GM23338 (cell line): ENCODE measurements around the gene HERC2. TPM values are rescaled to one million over a fixed set of nuclear protein-coding genes. Genes with fewer than 3 reads are reported as not detected.

Experiments
- ATAC-seq: fragments of 200-7000 bp; cut with Tn5 transposase; 3 replicates; pipeline ENCODE4 v1.9.1; 2020
- DNase-seq: peaks from one replicate; pipeline ENCODE4 v3.0.0-alpha.2; 2015; ENCODE audit warnings: low spot score
- H2AFZ ChIP-seq: fragments of 200-600 bp; sonication (generic); 2 replicates; pipeline ENCODE4 v1.8.0; 2016; ENCODE audit warnings: antibody characterized with exemption, mild to moderate bottlenecking, moderate library complexity
- H3F3A ChIP-seq: fragments of 200-600 bp; sonication (generic); replicated peaks from 2 replicates; pipeline ENCODE4 v1.8.0; 2017; ENCODE audit warnings: antibody characterized with exemption, mixed run types, low read depth
- H3K27ac ChIP-seq: fragments of 200-600 bp; sonication (generic); 2 replicates; pipeline ENCODE4 v1.6.1; 2016; ENCODE audit warnings: low read depth
- H3K27me3 ChIP-seq: fragments of 200-600 bp; sonication (generic); 2 replicates; pipeline ENCODE4 v1.8.0; 2016; ENCODE audit warnings: mild to moderate bottlenecking, mixed run types, moderate library complexity; ENCODE audit not compliant: insufficient read depth
- H3K36me3 ChIP-seq: fragments of 200-600 bp; sonication (generic); 2 replicates; pipeline ENCODE4 v1.8.0; 2016; ENCODE audit warnings: mild to moderate bottlenecking; ENCODE audit not compliant: insufficient read depth
- H3K4me1 ChIP-seq: fragments of 200-600 bp; sonication (generic); 2 replicates; pipeline ENCODE4 v1.8.0; 2016; ENCODE audit warnings: mild to moderate bottlenecking, moderate library complexity; ENCODE audit not compliant: insufficient read depth
- H3K4me2 ChIP-seq: fragments of 200-600 bp; sonication (generic); 2 replicates; pipeline ENCODE4 v1.7.1; 2017; ENCODE audit warnings: mixed run types
- H3K4me3 ChIP-seq: fragments of 200-600 bp; sonication (generic); 2 replicates; pipeline ENCODE4 v1.6.1; 2016; ENCODE audit warnings: mixed run types
- H3K79me2 ChIP-seq: fragments of 200-600 bp; sonication (generic); replicated peaks from 2 replicates; pipeline ENCODE4 v1.8.0; 2017; ENCODE audit warnings: mild to moderate bottlenecking; ENCODE audit not compliant: insufficient read depth
- H3K9me2 ChIP-seq: fragments of 200-600 bp; sonication (generic); 2 replicates; pipeline ENCODE4 v1.8.0; 2017; ENCODE audit not compliant: insufficient read depth
- H4K20me1 ChIP-seq: fragments of 200-600 bp; sonication (generic); replicated peaks from 2 replicates; pipeline ENCODE4 v1.8.0; 2017; ENCODE audit warnings: mild to moderate bottlenecking; ENCODE audit not compliant: insufficient read depth
- H3K27ac Mint-ChIP-seq: 2 replicates; pipeline ENCODE4 v1.8.0; 2020; ENCODE audit warnings: inconsistent platforms, mild to moderate bottlenecking, moderate library complexity, mixed read lengths
- H3K27me3 Mint-ChIP-seq: 3 replicates; pipeline ENCODE4 v1.8.0; 2022; ENCODE audit warnings: low read depth, mild to moderate bottlenecking, moderate library complexity, mixed read lengths, inconsistent platforms; ENCODE audit not compliant: insufficient read depth, poor library complexity
- H3K36me3 Mint-ChIP-seq: 3 replicates; pipeline ENCODE4 v1.8.0; 2021; ENCODE audit warnings: low read depth, mild to moderate bottlenecking, inconsistent platforms, moderate library complexity, mixed read lengths
- H3K4me1 Mint-ChIP-seq: 3 replicates; pipeline ENCODE4 v1.8.0; 2020; ENCODE audit warnings: mild to moderate bottlenecking, inconsistent platforms, mixed read lengths
- H3K4me3 Mint-ChIP-seq: 3 replicates; pipeline ENCODE4 v1.8.0; 2021; ENCODE audit warnings: moderate library complexity, mild to moderate bottlenecking, inconsistent platforms, mixed read lengths
- H3K9me3 Mint-ChIP-seq: 3 replicates; pipeline ENCODE4 v1.8.0; 2020; ENCODE audit warnings: moderate library complexity, mild to moderate bottlenecking, inconsistent platforms, mixed read lengths
- CREB1 ChIP-seq: fragments of 250-450 bp; sonication (Bioruptor Pico); IDR thresholded peaks from 2 replicates; pipeline ENCODE4 v1.5.0; 2020; ENCODE audit warnings: low read depth, mild to moderate bottlenecking, moderate library complexity
- CTCF ChIP-seq, 2 experiments: fragments of 200-600 bp in 1 of 2; sonication (generic) in 1 of 2; conservative IDR thresholded peaks; 2 replicates each; pipeline versions ENCODE4 v1.5.1 to v1.6.1; 2016 to 2017; ENCODE audit warnings: antibody characterized with exemption in 2 of 2, low read depth in 2 of 2, mild to moderate bottlenecking in 2 of 2, moderate library complexity in 1 of 2
- ETS1 ChIP-seq: IDR thresholded peaks from 2 replicates; pipeline ENCODE4 v1.6.1; 2016; ENCODE audit warnings: antibody characterized with exemption
- EZH2 ChIP-seq: fragments of 200-600 bp; sonication (generic); IDR thresholded peaks from one replicate; pipeline ENCODE4 v1.8.0; 2017; ENCODE audit warnings: antibody characterized with exemption, mild to moderate bottlenecking, low read depth; ENCODE audit not compliant: unreplicated experiment
- EZH2phosphoT487 ChIP-seq: fragments of 200-600 bp; sonication (generic); IDR thresholded peaks from one replicate; pipeline ENCODE4 v1.8.1; 2018; ENCODE audit warnings: antibody characterized with exemption; ENCODE audit not compliant: unreplicated experiment
- JUNB ChIP-seq: IDR thresholded peaks from one replicate; pipeline ENCODE4 v1.6.1; 2016; ENCODE audit warnings: antibody characterized with exemption; ENCODE audit not compliant: unreplicated experiment
- NANOG ChIP-seq: IDR thresholded peaks from 2 replicates; pipeline ENCODE4 v1.6.1; 2016; ENCODE audit warnings: antibody characterized with exemption, borderline replicate concordance
- POLR2AphosphoS5 ChIP-seq: IDR thresholded peaks from 2 replicates; pipeline ENCODE4 v1.6.1; 2016; ENCODE audit warnings: antibody characterized with exemption, low read depth
- REST ChIP-seq: IDR thresholded peaks from one replicate; pipeline ENCODE4 v1.6.1; 2018; ENCODE audit warnings: antibody characterized with exemption; ENCODE audit not compliant: unreplicated experiment
- STAT1 ChIP-seq: IDR thresholded peaks from one replicate; pipeline ENCODE4 v1.6.1; 2016; ENCODE audit warnings: antibody characterized with exemption; ENCODE audit not compliant: unreplicated experiment
- ZNF114 ChIP-seq: fragments of 250-450 bp; sonication (Bioruptor Pico); IDR thresholded peaks from 2 replicates; pipeline ENCODE4 v1.5.0; 2020; ENCODE audit warnings: mild to moderate bottlenecking, moderate library complexity
- ZNF331 ChIP-seq: fragments of 250-450 bp; sonication (Bioruptor Pico); IDR thresholded peaks from 2 replicates; pipeline ENCODE4 v1.5.0; 2020; ENCODE audit warnings: low read depth, mild to moderate bottlenecking, moderate library complexity
- polyA plus RNA-seq: library from polyadenylated mRNA; unstranded; fragments of >200 nt; fragmentation: Nextera tagmentation; extraction: Ambion mirVana; gene quantifications from 2 replicates; pipeline ENCODE4 v1.2.1, GENCODE V29; 2016
- total RNA-seq: library from RNA; depleted of rRNA; stranded (reverse); fragments of >200 nt; shearing (Covaris generic); gene quantifications from 2 replicates; pipeline ENCODE4 v1.2.3, GENCODE V29; 2014
- TF ChIP-seq, protein P1 (sequence below): fragments of 250-450 bp; sonication (Bioruptor Pico); IDR thresholded peaks from 2 replicates; pipeline ENCODE4 v1.5.0; 2020; ENCODE audit warnings: mild to moderate bottlenecking, moderate library complexity

The HERC2 gene
- total and polyA plus RNA-seq, 2 experiments from 2014 or later, result 71.3 to 80.7 TPM

- no peak; the same call in 2 of the 3 replicates for ATAC-seq
- H3K36me3 Mint-ChIP-seq, result peaks cover 35% of the 10 kb centered on the region
- H3F3A ChIP-seq, result no peaks in the 10 kb centered on the region; the same call in 1 of the 2 replicates
- H3K4me1 ChIP-seq, result peaks cover 4% of the 10 kb centered on the region; the same call in 1 of the 2 replicates
- H3K4me2 ChIP-seq, result no peak overlapping the region
- H3K4me1 Mint-ChIP-seq, result peaks cover 3% of the 10 kb centered on the region; the same call in 1 of the 3 replicates
- peaks cover 4% of the 10 kb centered on the region; the same call in 1 of the 3 replicates for H3K9me3 Mint-ChIP-seq
- no peak for TF ChIP-seq JUNB
- TF ChIP-seq POLR2AphosphoS5, result no peak
- TF ChIP-seq ETS1, result no peak
- TF ChIP-seq EZH2, result no peak
- no peak for TF ChIP-seq EZH2phosphoT487
- no peak for TF ChIP-seq NANOG
- TF ChIP-seq REST, result no peak
- no peak for TF ChIP-seq ZNF331
- TF ChIP-seq CREB1 (CRISPR knock-in tag), result no peak
- no peak for TF ChIP-seq STAT1
- TF ChIP-seq, protein P1, sequence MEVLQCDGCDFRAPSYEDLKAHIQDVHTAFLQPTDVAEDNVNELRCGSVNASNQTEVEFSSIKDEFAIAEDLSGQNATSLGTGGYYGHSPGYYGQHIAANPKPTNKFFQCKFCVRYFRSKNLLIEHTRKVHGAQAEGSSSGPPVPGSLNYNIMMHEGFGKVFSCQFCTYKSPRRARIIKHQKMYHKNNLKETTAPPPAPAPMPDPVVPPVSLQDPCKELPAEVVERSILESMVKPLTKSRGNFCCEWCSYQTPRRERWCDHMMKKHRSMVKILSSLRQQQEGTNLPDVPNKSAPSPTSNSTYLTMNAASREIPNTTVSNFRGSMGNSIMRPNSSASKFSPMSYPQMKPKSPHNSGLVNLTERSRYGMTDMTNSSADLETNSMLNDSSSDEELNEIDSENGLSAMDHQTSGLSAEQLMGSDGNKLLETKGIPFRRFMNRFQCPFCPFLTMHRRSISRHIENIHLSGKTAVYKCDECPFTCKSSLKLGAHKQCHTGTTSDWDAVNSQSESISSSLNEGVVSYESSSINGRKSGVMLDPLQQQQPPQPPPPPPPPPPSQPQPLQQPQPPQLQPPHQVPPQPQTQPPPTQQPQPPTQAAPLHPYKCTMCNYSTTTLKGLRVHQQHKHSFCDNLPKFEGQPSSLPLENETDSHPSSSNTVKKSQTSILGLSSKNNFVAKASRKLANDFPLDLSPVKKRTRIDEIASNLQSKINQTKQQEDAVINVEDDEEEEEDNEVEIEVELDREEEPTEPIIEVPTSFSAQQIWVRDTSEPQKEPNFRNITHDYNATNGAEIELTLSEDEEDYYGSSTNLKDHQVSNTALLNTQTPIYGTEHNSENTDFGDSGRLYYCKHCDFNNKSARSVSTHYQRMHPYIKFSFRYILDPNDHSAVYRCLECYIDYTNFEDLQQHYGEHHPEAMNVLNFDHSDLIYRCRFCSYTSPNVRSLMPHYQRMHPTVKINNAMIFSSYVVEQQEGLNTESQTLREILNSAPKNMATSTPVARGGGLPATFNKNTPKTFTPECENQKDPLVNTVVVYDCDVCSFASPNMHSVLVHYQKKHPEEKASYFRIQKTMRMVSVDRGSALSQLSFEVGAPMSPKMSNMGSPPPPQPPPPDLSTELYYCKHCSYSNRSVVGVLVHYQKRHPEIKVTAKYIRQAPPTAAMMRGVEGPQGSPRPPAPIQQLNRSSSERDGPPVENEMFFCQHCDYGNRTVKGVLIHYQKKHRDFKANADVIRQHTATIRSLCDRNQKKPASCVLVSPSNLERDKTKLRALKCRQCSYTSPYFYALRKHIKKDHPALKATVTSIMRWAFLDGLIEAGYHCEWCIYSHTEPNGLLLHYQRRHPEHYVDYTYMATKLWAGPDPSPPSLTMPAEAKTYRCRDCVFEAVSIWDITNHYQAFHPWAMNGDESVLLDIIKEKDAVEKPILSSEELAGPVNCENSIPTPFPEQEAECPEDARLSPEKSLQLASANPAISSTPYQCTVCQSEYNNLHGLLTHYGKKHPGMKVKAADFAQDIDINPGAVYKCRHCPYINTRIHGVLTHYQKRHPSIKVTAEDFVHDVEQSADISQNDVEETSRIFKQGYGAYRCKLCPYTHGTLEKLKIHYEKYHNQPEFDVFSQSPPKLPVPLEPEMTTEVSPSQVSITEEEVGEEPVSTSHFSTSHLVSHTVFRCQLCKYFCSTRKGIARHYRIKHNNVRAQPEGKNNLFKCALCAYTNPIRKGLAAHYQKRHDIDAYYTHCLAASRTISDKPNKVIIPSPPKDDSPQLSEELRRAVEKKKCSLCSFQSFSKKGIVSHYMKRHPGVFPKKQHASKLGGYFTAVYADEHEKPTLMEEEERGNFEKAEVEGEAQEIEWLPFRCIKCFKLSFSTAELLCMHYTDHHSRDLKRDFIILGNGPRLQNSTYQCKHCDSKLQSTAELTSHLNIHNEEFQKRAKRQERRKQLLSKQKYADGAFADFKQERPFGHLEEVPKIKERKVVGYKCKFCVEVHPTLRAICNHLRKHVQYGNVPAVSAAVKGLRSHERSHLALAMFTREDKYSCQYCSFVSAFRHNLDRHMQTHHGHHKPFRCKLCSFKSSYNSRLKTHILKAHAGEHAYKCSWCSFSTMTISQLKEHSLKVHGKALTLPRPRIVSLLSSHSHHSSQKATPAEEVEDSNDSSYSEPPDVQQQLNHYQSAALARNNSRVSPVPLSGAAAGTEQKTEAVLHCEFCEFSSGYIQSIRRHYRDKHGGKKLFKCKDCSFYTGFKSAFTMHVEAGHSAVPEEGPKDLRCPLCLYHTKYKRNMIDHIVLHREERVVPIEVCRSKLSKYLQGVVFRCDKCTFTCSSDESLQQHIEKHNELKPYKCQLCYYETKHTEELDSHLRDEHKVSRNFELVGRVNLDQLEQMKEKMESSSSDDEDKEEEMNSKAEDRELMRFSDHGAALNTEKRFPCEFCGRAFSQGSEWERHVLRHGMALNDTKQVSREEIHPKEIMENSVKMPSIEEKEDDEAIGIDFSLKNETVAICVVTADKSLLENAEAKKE (CRISPR knock-in tag), result no peak
- no peak for TF ChIP-seq ZNF114 (CRISPR knock-in tag)
- no peak for TF ChIP-seq CTCF (conservative IDR thresholded peaks at IDR 0.05; ENCODE audit: low read depth in 2 of 2)
- H3K27ac ChIP-seq, result no peak overlapping the region
- no peak for DNase-seq
- no peak overlapping the region for H3K4me3 Mint-ChIP-seq
- H3K79me2 ChIP-seq, result no peaks in the 10 kb centered on the region
- H4K20me1 ChIP-seq, result no peaks in the 10 kb centered on the region
- H3K9me2 ChIP-seq, result no peaks in the 10 kb centered on the region
- no peak overlapping the region for H3K27ac Mint-ChIP-seq
- H3K4me3 ChIP-seq, result no peak overlapping the region
- H3K36me3 ChIP-seq, result 0 out of 2 replicates have a peak, but pooled peaks cover 3% of the 10 kb centered on the region
- peaks cover 41% of the 10 kb centered on the region for H3K27me3 Mint-ChIP-seq
- H3K27me3 ChIP-seq, result peaks cover 31% of the 10 kb centered on the region
- H2AFZ ChIP-seq, result no peak overlapping the region
These were observed 212.1 kb downstream of the HERC2 start for GRCh38 chr15:28109626-28110455.
